ENCODE results near the gene TMIGD2. TPM values are rescaled to one million over a fixed set of nuclear protein-coding genes. Genes with fewer than 3 reads are reported as not detected.

Gene TMIGD2
- total RNA-seq, 1 experiment from 2014 or later = not detected

DNA sequence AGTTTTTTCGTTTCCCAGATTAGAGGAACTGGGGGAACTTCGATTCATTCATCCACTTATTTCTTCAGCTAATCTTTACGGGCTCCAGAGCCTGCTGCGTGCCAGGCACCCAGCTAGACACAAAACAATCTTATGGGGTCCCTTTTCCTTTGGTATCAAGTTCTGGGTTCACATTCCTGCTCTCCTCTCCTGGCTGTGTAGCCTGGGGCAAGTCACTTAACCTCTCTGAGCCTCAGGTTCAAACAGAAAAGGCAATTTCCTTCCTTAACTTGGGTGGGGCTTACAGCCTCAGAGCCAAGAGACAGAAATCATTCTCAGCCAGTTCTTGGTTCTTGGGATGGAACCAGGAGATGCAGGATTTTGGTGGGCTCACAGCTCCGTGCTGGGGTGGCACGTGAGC lies 17.2 kb downstream of the TMIGD2 start:
- POLR2A ChIA-PET (ENCODE audit: unreplicated experiment) = no interaction called here

DNA sequence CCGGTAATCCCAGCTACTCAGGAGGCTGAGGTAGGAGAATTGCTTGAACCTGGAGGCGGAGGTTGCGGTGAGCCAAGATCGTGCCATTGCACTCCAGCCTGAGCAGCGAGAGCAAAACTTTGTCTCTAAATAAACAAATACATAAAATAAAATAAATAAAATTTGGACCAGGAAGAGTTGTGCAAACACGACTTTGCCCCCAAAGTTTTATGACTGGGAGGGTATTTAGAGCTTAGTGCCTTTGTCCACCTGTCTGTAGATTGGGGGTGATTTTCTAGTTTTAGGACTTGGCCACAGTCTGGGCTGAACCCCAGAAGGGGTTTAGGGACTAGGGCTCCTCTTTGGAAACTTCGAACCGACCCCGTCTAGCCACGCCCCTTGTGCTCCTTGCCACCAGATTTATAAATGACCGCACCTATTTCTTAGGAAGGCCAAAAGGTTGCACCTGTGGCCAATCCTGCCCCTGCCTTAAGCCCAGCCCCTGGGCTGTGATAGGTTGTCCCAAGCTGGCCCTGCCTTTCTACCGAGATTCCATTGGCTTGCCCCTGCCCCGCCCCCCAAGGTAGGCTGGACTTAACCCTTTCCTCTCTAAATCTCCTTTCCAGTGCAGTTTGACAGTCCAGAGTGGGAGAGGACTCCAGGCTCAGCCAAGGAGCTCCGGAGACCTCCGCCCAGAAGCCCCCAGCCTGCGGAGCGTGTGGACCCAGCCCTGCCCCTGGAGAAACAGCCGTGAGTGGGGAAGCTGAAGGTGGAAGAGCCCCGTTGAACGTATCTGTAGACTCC lies 17.8 kb downstream of the TMIGD2 start:
- Histone ChIP-seq H3K4me3 (ENCODE audit: low read length) (no peak overlapping the region), H4K20me1 (ENCODE audit: low read length) (no peaks in the 10 kb centered on the region), H3K9ac (ENCODE audit: low read length) (no peak overlapping the region), H3K4me1 (ENCODE audit: insufficient read depth, low read length) (no peaks in the 10 kb centered on the region), H3K9me3 (ENCODE audit: low read length) (no peaks in the 10 kb centered on the region), H3K4me2 (ENCODE audit: low read length) (no peak overlapping the region), H3K27ac (ENCODE audit: low read length) (no peak overlapping the region), H3F3A (ENCODE audit: low read length, unreplicated experiment) (no peaks in the 10 kb centered on the region), H3K27me3 (ENCODE audit: low read length) (peaks cover 9% of the 10 kb centered on the region), H3K9me2 (replicated peaks; ENCODE audit: low read length) (no peaks in the 10 kb centered on the region), H2AFZ (ENCODE audit: low read length) (no peak overlapping the region), H3K36me3 (ENCODE audit: low read depth, low read length) (no peaks in the 10 kb centered on the region), H3K79me2 (ENCODE audit: low read length) (no peaks in the 10 kb centered on the region)
- TF ChIP-seq EZH2 (IDR thresholded peaks at IDR 0.05; ENCODE audit: low read length, unreplicated experiment) (no peak), EZH2phosphoT487 (IDR thresholded peaks at IDR 0.05; ENCODE audit: borderline replicate concordance, low read length) (no peak)
- TF ChIP-seq, protein P1, sequence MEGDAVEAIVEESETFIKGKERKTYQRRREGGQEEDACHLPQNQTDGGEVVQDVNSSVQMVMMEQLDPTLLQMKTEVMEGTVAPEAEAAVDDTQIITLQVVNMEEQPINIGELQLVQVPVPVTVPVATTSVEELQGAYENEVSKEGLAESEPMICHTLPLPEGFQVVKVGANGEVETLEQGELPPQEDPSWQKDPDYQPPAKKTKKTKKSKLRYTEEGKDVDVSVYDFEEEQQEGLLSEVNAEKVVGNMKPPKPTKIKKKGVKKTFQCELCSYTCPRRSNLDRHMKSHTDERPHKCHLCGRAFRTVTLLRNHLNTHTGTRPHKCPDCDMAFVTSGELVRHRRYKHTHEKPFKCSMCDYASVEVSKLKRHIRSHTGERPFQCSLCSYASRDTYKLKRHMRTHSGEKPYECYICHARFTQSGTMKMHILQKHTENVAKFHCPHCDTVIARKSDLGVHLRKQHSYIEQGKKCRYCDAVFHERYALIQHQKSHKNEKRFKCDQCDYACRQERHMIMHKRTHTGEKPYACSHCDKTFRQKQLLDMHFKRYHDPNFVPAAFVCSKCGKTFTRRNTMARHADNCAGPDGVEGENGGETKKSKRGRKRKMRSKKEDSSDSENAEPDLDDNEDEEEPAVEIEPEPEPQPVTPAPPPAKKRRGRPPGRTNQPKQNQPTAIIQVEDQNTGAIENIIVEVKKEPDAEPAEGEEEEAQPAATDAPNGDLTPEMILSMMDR (conservative IDR thresholded peaks at IDR 0.05; ENCODE audit: low read depth, low read length) = no peak
- ChIA-PET CTCF (no interaction called here), POLR2A (ENCODE audit: unreplicated experiment) (no interaction called here)
- no TSS peak for BruUV-seq (replicated peaks)
- intact Hi-C loops (cut with micrococcal nuclease) = no loop called here
- DNase-seq (peak; percentile 48), ATAC-seq (no peak)

More for the DNA sequence above, 17.2 kb downstream of the TMIGD2 start:
- DNase-seq = no peak
- Histone ChIP-seq H3K4me1 (ENCODE audit: insufficient read depth, low read length) (no peaks in the 10 kb centered on the region), H2AFZ (ENCODE audit: low read length) (no peak overlapping the region), H3K27me3 (ENCODE audit: low read length) (peaks cover 5% of the 10 kb centered on the region), H3K27ac (ENCODE audit: low read length) (no peak overlapping the region), H3K9me3 (ENCODE audit: low read length) (no peaks in the 10 kb centered on the region), H3K4me3 (ENCODE audit: low read length) (no peak overlapping the region), H3K79me2 (ENCODE audit: low read length) (no peaks in the 10 kb centered on the region), H3K36me3 (ENCODE audit: low read depth, low read length) (no peaks in the 10 kb centered on the region), H3F3A (ENCODE audit: low read length, unreplicated experiment) (no peaks in the 10 kb centered on the region), H4K20me1 (ENCODE audit: low read length) (no peaks in the 10 kb centered on the region), H3K9ac (ENCODE audit: low read length) (no peak overlapping the region), H3K4me2 (ENCODE audit: low read length) (no peak overlapping the region), H3K9me2 (replicated peaks; ENCODE audit: low read length) (no peaks in the 10 kb centered on the region)
- no TSS peak for BruUV-seq (replicated peaks)
- TF ChIP-seq, protein P1 (conservative IDR thresholded peaks at IDR 0.05; ENCODE audit: low read depth, low read length) = no peak
- TF ChIP-seq EZH2phosphoT487 (IDR thresholded peaks at IDR 0.05; ENCODE audit: borderline replicate concordance, low read length) = no peak
- TF ChIP-seq EZH2 (IDR thresholded peaks at IDR 0.05; ENCODE audit: low read length, unreplicated experiment) = no peak
- CTCF ChIA-PET = no interaction called here
- intact Hi-C loops (cut with micrococcal nuclease) = no loop called here
- no peak for ATAC-seq
